CD14-positive monocyte (primary cell): ENCODE data around the gene ROR1. TPM values are rescaled to one million over a fixed set of nuclear protein-coding genes. Genes with fewer than 3 reads are reported as not detected.

Experiments used
- DNase-seq, 3 donors: peaks; one replicate each; pipeline ENCODE4 v3.0.0-alpha.2; 2011 to 2022
- H2AFZ ChIP-seq: 2 replicates; pipeline ENCODE4 v1.6.0; 2012; ENCODE audit warnings: mild to moderate bottlenecking, low read depth, low read length, inconsistent platforms; ENCODE audit not compliant: insufficient read depth, poor library complexity, severe bottlenecking
- H3K27ac ChIP-seq, 2 donors: 1 replicate in 1 of 2; 2 replicates in 1 of 2; pipeline ENCODE4 v1.5.1; 2012 to 2013; ENCODE audit warnings: low read length in 2 of 2, control low read depth in 1 of 2, inconsistent platforms in 1 of 2, low read depth in 1 of 2, mild to moderate bottlenecking in 1 of 2
- H3K27me3 ChIP-seq, 2 donors: one replicate each; pipeline versions ENCODE4 v1.6.0 to v1.6.1; 2011 to 2013; ENCODE audit warnings: low read length in 2 of 2; ENCODE audit not compliant: control insufficient read depth in 2 of 2, insufficient read depth in 2 of 2
- H3K36me3 ChIP-seq, 2 donors: replicated peaks in 1 of 2; 1 replicate in 1 of 2; 2 replicates in 1 of 2; pipeline versions ENCODE4 v1.5.1 to v1.6.1; 2012 to 2013; ENCODE audit warnings: low read length in 2 of 2, control low read depth in 1 of 2, inconsistent platforms in 1 of 2, mild to moderate bottlenecking in 1 of 2; ENCODE audit not compliant: insufficient read depth in 2 of 2, control insufficient read depth in 1 of 2
- H3K4me1 ChIP-seq, 2 donors: 1 replicate in 1 of 2; 2 replicates in 1 of 2; pipeline versions ENCODE4 v1.5.1 to v1.6.1; 2012 to 2013; ENCODE audit warnings: low read length in 2 of 2, control low read depth in 1 of 2, inconsistent platforms in 1 of 2, mild to moderate bottlenecking in 1 of 2, moderate library complexity in 1 of 2; ENCODE audit not compliant: insufficient read depth in 2 of 2, control insufficient read depth in 1 of 2
- H3K4me2 ChIP-seq: replicated peaks from 2 replicates; pipeline ENCODE3; 2012; ENCODE audit warnings: low read length, moderate library complexity, mild to moderate bottlenecking; ENCODE audit not compliant: poor library complexity, severe bottlenecking; ENCODE audit errors: extremely low read depth
- H3K4me3 ChIP-seq, 3 experiments: fragments of 200-600 bp in 1 of 3; sonication (generic) in 1 of 3; replicated peaks in 1 of 3; 1 replicate in 2 of 3; 2 replicates in 1 of 3; pipeline ENCODE4 v1.5.1; 2011 to 2013; ENCODE audit warnings: low read length in 3 of 3, mild to moderate bottlenecking in 3 of 3, control low read depth in 2 of 3, low read depth in 2 of 3, inconsistent platforms in 1 of 3, moderate library complexity in 1 of 3
- H3K79me2 ChIP-seq: 2 replicates; pipeline ENCODE4 v1.6.0; 2012; ENCODE audit warnings: mild to moderate bottlenecking, control low read depth, inconsistent platforms, low read length, moderate library complexity; ENCODE audit not compliant: insufficient read depth
- H3K9ac ChIP-seq: 2 replicates; pipeline ENCODE4 v1.6.0; 2017; ENCODE audit warnings: low read length, mild to moderate bottlenecking; ENCODE audit not compliant: insufficient read depth, poor library complexity, severe bottlenecking
- H3K9me3 ChIP-seq, 2 donors: replicated peaks in 1 of 2; 1 replicate in 1 of 2; 2 replicates in 1 of 2; pipeline versions ENCODE4 v1.5.1 to v1.6.1; 2012 to 2013; ENCODE audit warnings: low read length in 2 of 2, control low read depth in 1 of 2; ENCODE audit not compliant: control insufficient read depth in 1 of 2, insufficient read depth in 1 of 2
- H4K20me1 ChIP-seq: 2 replicates; pipeline ENCODE4 v1.6.0; 2012; ENCODE audit warnings: mild to moderate bottlenecking, low read length, control low read depth, moderate library complexity; ENCODE audit not compliant: insufficient read depth
- H3K27ac Mint-ChIP-seq, 7 donors: one replicate each; pipeline ENCODE4 v1.8.0; 2020; ENCODE audit warnings: mild to moderate bottlenecking in 7 of 7, mixed read lengths in 7 of 7, moderate library complexity in 6 of 7, inconsistent platforms in 2 of 7
- H3K27me3 Mint-ChIP-seq, 3 donors: one replicate each; pipeline ENCODE4 v1.8.0; 2021 to 2022; ENCODE audit warnings: low read depth in 3 of 3, mild to moderate bottlenecking in 3 of 3, mixed read lengths in 3 of 3, moderate library complexity in 3 of 3, inconsistent platforms in 1 of 3
- H3K36me3 Mint-ChIP-seq, 2 donors: one replicate each; pipeline ENCODE4 v1.8.0; 2020; ENCODE audit warnings: mixed read lengths in 2 of 2, inconsistent platforms in 1 of 2, mild to moderate bottlenecking in 1 of 2
- H3K4me1 Mint-ChIP-seq: one replicate; pipeline ENCODE4 v1.8.0; 2020; ENCODE audit warnings: mild to moderate bottlenecking, mixed read lengths
- H3K4me3 Mint-ChIP-seq, 2 donors: one replicate each; pipeline ENCODE4 v1.8.0; 2020; ENCODE audit warnings: mild to moderate bottlenecking in 2 of 2, mixed read lengths in 2 of 2, moderate library complexity in 1 of 2
- H3K9me3 Mint-ChIP-seq, 7 donors: one replicate each; pipeline ENCODE4 v1.8.0; 2020 to 2022; ENCODE audit warnings: mixed read lengths in 7 of 7, mild to moderate bottlenecking in 6 of 7, moderate library complexity in 6 of 7, inconsistent platforms in 2 of 7
- WGBS: methylation state at CpG from one replicate; pipeline ENCODE4 v1.1.5; 2013; ENCODE audit warnings: missing lambda C conversion rate; ENCODE audit not compliant: insufficient coverage; 5-methylcytosine and 5-hydroxymethylcytosine counted together
- intact Hi-C, 2 donors: fragments of 100-400 bp; cut with micrococcal nuclease; formaldehyde crosslinking; loops; one replicate each; pipeline versions ENCODE4 v1.15.0 to v1.15.1; 2023
- polyA plus RNA-seq, 3 donors: library from polyadenylated mRNA; depleted of rRNA in 1 of 3; unstranded in 2 of 3; stranded (reverse) in 1 of 3; fragments of 300-500 nt in 2 of 3; fragments of >200 nt in 1 of 3; fragmentation: Illumina TruSeq in 2 of 3; gene quantifications; 1 replicate in 2 of 3; 2 replicates in 1 of 3; pipeline ENCODE4 v1.2.3, GENCODE V29; 2012 to 2021
- TF ChIP-seq, protein P1 (sequence below): fragments of 200-600 bp; IDR thresholded peaks from one replicate; pipeline ENCODE4 v1.8.0; 2022; ENCODE audit warnings: antibody characterized with exemption, mild to moderate bottlenecking

Gene ROR1
- polyA plus RNA-seq, 3 donors, result not detected

DNA sequence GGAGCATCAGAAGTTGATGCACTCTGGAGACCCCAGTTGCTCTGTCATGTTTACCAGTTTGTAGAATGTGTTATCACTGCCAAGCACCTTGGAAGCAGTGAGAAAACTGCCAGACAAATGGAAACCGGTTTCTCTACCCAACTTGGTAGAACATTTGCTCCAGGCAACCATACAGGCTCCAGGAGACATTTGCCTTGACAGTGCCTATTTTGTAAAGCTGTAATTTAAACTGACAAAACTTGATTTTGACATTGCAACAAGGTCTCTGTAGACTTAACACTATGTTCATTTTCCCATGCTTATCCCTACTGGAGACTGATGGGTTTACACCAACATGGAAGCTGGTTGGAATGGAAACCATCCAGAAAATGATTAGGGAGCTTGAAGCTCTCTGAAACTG, 97.6 kb downstream of the ROR1 start:
- no peak overlapping the region for H3K4me3 Mint-ChIP-seq
- H3K27me3 ChIP-seq, result no peaks in the 10 kb centered on the region
- no peak overlapping the region for H3K27ac Mint-ChIP-seq
- no peaks in the 10 kb centered on the region for H3K4me1 ChIP-seq
- no peak overlapping the region for H3K27ac ChIP-seq
- no peaks in the 10 kb centered on the region for H3K9me3 ChIP-seq
- no peaks in the 10 kb centered on the region for H3K79me2 ChIP-seq
- no peak overlapping the region for H2AFZ ChIP-seq
- H3K36me3 ChIP-seq, result no peaks in the 10 kb centered on the region
- no peaks in the 10 kb centered on the region for H3K36me3 Mint-ChIP-seq
- DNase-seq, result no peak
- no peak overlapping the region for H3K4me2 ChIP-seq
- no peaks in the 10 kb centered on the region for H4K20me1 ChIP-seq
- TF ChIP-seq, protein P1, sequence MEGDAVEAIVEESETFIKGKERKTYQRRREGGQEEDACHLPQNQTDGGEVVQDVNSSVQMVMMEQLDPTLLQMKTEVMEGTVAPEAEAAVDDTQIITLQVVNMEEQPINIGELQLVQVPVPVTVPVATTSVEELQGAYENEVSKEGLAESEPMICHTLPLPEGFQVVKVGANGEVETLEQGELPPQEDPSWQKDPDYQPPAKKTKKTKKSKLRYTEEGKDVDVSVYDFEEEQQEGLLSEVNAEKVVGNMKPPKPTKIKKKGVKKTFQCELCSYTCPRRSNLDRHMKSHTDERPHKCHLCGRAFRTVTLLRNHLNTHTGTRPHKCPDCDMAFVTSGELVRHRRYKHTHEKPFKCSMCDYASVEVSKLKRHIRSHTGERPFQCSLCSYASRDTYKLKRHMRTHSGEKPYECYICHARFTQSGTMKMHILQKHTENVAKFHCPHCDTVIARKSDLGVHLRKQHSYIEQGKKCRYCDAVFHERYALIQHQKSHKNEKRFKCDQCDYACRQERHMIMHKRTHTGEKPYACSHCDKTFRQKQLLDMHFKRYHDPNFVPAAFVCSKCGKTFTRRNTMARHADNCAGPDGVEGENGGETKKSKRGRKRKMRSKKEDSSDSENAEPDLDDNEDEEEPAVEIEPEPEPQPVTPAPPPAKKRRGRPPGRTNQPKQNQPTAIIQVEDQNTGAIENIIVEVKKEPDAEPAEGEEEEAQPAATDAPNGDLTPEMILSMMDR, result no peak
- H3K27me3 Mint-ChIP-seq, result peaks cover 0 to 5% (median 0%) of the 10 kb centered on the region in 3 donors
- H3K4me1 Mint-ChIP-seq, result no peaks in the 10 kb centered on the region
- no peak overlapping the region for H3K9ac ChIP-seq
- no CpG with 5 or more reads among the region's 1 CpG for WGBS
- peaks cover 0 to 1% (median 0%) of the 10 kb centered on the region in 7 donors for H3K9me3 Mint-ChIP-seq
- intact Hi-C loops, result no loop called here
- no peak overlapping the region for H3K4me3 ChIP-seq

DNA sequence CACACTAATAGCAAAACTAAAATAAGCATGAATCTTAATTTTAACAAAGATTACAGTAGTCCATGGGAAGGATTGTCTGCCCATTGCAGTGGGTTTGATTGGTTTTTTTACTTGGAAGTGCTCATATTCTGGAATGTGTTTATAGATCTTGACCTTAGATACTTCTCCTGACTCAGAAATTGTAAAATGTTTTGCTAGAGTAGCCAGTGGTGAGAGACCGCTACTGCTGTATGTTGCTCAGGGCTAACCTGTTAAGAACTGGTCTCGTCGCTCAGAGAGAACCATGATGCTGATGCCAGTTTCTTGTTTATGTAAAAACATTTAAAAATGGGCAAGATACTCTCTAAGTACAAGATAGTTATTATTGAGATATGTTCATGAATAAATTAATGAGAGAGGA, 99.9 kb downstream of the ROR1 start:
- H2AFZ ChIP-seq, result no peak overlapping the region
- no peaks in the 10 kb centered on the region for H3K4me1 ChIP-seq
- H3K9ac ChIP-seq, result no peak overlapping the region
- H3K79me2 ChIP-seq, result no peaks in the 10 kb centered on the region
- no peak overlapping the region for H3K27ac ChIP-seq
- peaks cover 0 to 1% (median 0%) of the 10 kb centered on the region in 7 donors for H3K9me3 Mint-ChIP-seq
- DNase-seq, result no peak
- no peaks in the 10 kb centered on the region for H3K36me3 Mint-ChIP-seq
- intact Hi-C loops, result no loop called here
- TF ChIP-seq, protein P1, result no peak
- no peaks in the 10 kb centered on the region for H3K36me3 ChIP-seq
- H3K27me3 Mint-ChIP-seq, result peaks cover 0 to 5% (median 0%) of the 10 kb centered on the region in 3 donors
- H3K4me3 Mint-ChIP-seq, result no peak overlapping the region
- H3K4me2 ChIP-seq, result no peak overlapping the region
- H3K27ac Mint-ChIP-seq, result no peak overlapping the region
- no CpG with 5 or more reads among the region's 3 CpGs for WGBS
- H4K20me1 ChIP-seq, result no peaks in the 10 kb centered on the region
- H3K9me3 ChIP-seq, result no peaks in the 10 kb centered on the region
- H3K4me3 ChIP-seq, result no peak overlapping the region
- H3K27me3 ChIP-seq, result no peaks in the 10 kb centered on the region
- H3K4me1 Mint-ChIP-seq, result no peaks in the 10 kb centered on the region
